SH-SY5Y (cell line): ENCODE measurements around the gene GRIK3.

Experiments used
- GATA2 ChIP-seq: IDR thresholded peaks from 2 replicates; pipeline ENCODE4 v1.6.1; 2011; ENCODE audit warnings: mild to moderate bottlenecking, low read depth, low read length
- GATA3 ChIP-seq: IDR thresholded peaks from 2 replicates; pipeline ENCODE4 v1.6.1; 2011; ENCODE audit warnings: low read depth, mild to moderate bottlenecking, low read length, moderate library complexity

- no peak for TF ChIP-seq GATA2
- no peak for TF ChIP-seq GATA3
Measured at GRCh38 chr1:36982709-36983108, 51.6 kb downstream of the GRIK3 start.
